Osteoblast (primary cell): ENCODE measurements around the gene LIPC. TPM values are rescaled to one million over a fixed set of nuclear protein-coding genes. Genes with fewer than 3 reads are reported as not detected.

Experiments used
- DNase-seq: peaks from one replicate; pipeline ENCODE4 v3.0.0; 2011; ENCODE audit warnings: low spot score, mixed read lengths; ENCODE audit not compliant: insufficient read length; ENCODE audit errors: missing footprints
- H2AFZ ChIP-seq: 2 replicates; pipeline ENCODE4 v1.6.0; 2011; ENCODE audit warnings: mild to moderate bottlenecking, low read length
- H3K27ac ChIP-seq: 2 replicates; pipeline ENCODE4 v1.5.1; 2011; ENCODE audit warnings: mild to moderate bottlenecking, low read depth, low read length, moderate library complexity
- H3K27me3 ChIP-seq: 2 replicates; pipeline ENCODE4 v1.6.0; 2012; ENCODE audit warnings: mild to moderate bottlenecking, control low read depth, inconsistent platforms, low read length, moderate library complexity; ENCODE audit not compliant: insufficient read depth
- H3K36me3 ChIP-seq: 2 replicates; pipeline ENCODE4 v1.5.1; 2011; ENCODE audit warnings: mild to moderate bottlenecking, low read length, control low read depth, moderate library complexity; ENCODE audit not compliant: insufficient read depth
- H3K4me1 ChIP-seq: 2 replicates; pipeline ENCODE4 v1.5.1; 2011; ENCODE audit warnings: mild to moderate bottlenecking, low read length, control low read depth, moderate library complexity; ENCODE audit not compliant: insufficient read depth
- H3K4me2 ChIP-seq: 2 replicates; pipeline ENCODE4 v1.6.0; 2011; ENCODE audit warnings: mild to moderate bottlenecking, low read length; ENCODE audit not compliant: insufficient read depth
- H3K4me3 ChIP-seq: fragments of 200-600 bp; sonication (generic); 3 replicates; pipeline ENCODE4 v1.5.1; 2012; ENCODE audit warnings: mild to moderate bottlenecking, low read length, inconsistent platforms; ENCODE audit not compliant: insufficient read depth
- H3K79me2 ChIP-seq: 2 replicates; pipeline ENCODE4 v1.6.0; 2012; ENCODE audit warnings: mild to moderate bottlenecking, low read length, control low read depth, inconsistent platforms; ENCODE audit not compliant: insufficient read depth
- H3K9me3 ChIP-seq: 2 replicates; pipeline ENCODE4 v1.5.1; 2011; ENCODE audit warnings: low read depth, low read length, control low read depth
- H4K20me1 ChIP-seq: 2 replicates; pipeline ENCODE4 v1.6.0; 2012; ENCODE audit warnings: mild to moderate bottlenecking, low read length, control low read depth; ENCODE audit not compliant: insufficient read depth
- CTCF ChIP-seq: IDR thresholded peaks from 2 replicates; pipeline ENCODE4 v1.5.1; 2011; ENCODE audit warnings: mild to moderate bottlenecking, low read depth, low read length, moderate library complexity; ENCODE audit errors: extremely low read depth
- total RNA-seq: library from RNA; depleted of rRNA; stranded (reverse); fragments of >200 nt; gene quantifications from 2 replicates; pipeline ENCODE4 v1.2.3, GENCODE V29; 2012

The LIPC gene
- total RNA-seq, 1 donor: 1.1 TPM

GRCh38 chr15:58442122-58442521 lies 10.3 kb downstream of the LIPC start:
- no peaks in the 10 kb centered on the region for H3K9me3 ChIP-seq
- TF ChIP-seq CTCF: no peak
- no peaks in the 10 kb centered on the region for H3K79me2 ChIP-seq
- no peak overlapping the region for H2AFZ ChIP-seq
- no peak overlapping the region for H3K4me3 ChIP-seq
- peak overlapping the region; percentile 30 for H3K4me2 ChIP-seq
- no peaks in the 10 kb centered on the region for H3K27me3 ChIP-seq
- H3K27ac ChIP-seq: no peak overlapping the region
- DNase-seq: no peak
- no peaks in the 10 kb centered on the region for H4K20me1 ChIP-seq
- no peaks in the 10 kb centered on the region for H3K36me3 ChIP-seq
- peaks cover 31% of the 10 kb centered on the region for H3K4me1 ChIP-seq

GRCh38 chr15:58443308-58443707 lies 11.5 kb downstream of the LIPC start:
- no peaks in the 10 kb centered on the region for H3K9me3 ChIP-seq
- H3K27ac ChIP-seq: no peak overlapping the region
- no peak overlapping the region for H3K4me3 ChIP-seq
- H3K4me1 ChIP-seq: peaks cover 40% of the 10 kb centered on the region
- no peak for TF ChIP-seq CTCF
- H3K27me3 ChIP-seq: no peaks in the 10 kb centered on the region
- no peaks in the 10 kb centered on the region for H3K79me2 ChIP-seq
- no peaks in the 10 kb centered on the region for H4K20me1 ChIP-seq
- no peak for DNase-seq
- H2AFZ ChIP-seq: no peak overlapping the region
- H3K36me3 ChIP-seq: no peaks in the 10 kb centered on the region
- no peak overlapping the region for H3K4me2 ChIP-seq

- no peak for TF ChIP-seq CTCF
- Histone ChIP-seq H3K27me3 (no peaks in the 10 kb centered on the region), H3K4me3 (no peak overlapping the region), H4K20me1 (no peaks in the 10 kb centered on the region), H3K36me3 (no peaks in the 10 kb centered on the region), H3K4me2 (no peak overlapping the region), H2AFZ (no peak overlapping the region), H3K9me3 (no peaks in the 10 kb centered on the region), H3K4me1 (peaks cover 40% of the 10 kb centered on the region), H3K27ac (no peak overlapping the region), H3K79me2 (no peaks in the 10 kb centered on the region)
- no peak for DNase-seq
These were observed 12.3 kb downstream of the LIPC start for GRCh38 chr15:58444056-58444455.

- DNase-seq: no peak
- H3K4me3 ChIP-seq: no peak overlapping the region
- TF ChIP-seq CTCF: no peak
- peaks cover 36% of the 10 kb centered on the region for H3K4me1 ChIP-seq
- H3K4me2 ChIP-seq: no peak overlapping the region
- no peaks in the 10 kb centered on the region for H3K36me3 ChIP-seq
- no peaks in the 10 kb centered on the region for H4K20me1 ChIP-seq
- H2AFZ ChIP-seq: no peak overlapping the region
- H3K79me2 ChIP-seq: no peaks in the 10 kb centered on the region
- H3K27me3 ChIP-seq: no peaks in the 10 kb centered on the region
- H3K27ac ChIP-seq: no peak overlapping the region
- H3K9me3 ChIP-seq: no peaks in the 10 kb centered on the region
These were observed 13.0 kb downstream of the LIPC start for GRCh38 chr15:58444658-58445332.
